Chondrocyte (in vitro differentiated cells): Measurements from ENCODE around the gene OR1I1. TPM values are rescaled to one million over a fixed set of nuclear protein-coding genes. Genes with fewer than 3 reads are reported as not detected.

Experiments used
- DNase-seq: peaks from one replicate; pipeline ENCODE4 v3.0.0; 2021; ENCODE audit warnings: mixed read lengths, low spot score
- H3K27ac Mint-ChIP-seq: one replicate; pipeline ENCODE4 v1.8.0; 2021; ENCODE audit warnings: mild to moderate bottlenecking, moderate library complexity, mixed read lengths; ENCODE audit not compliant: unreplicated experiment
- H3K27me3 Mint-ChIP-seq: 2 replicates; pipeline ENCODE4 v1.8.0; 2021; ENCODE audit warnings: low read depth, mixed read lengths
- H3K36me3 Mint-ChIP-seq: 2 replicates; pipeline ENCODE4 v1.8.0; 2021; ENCODE audit warnings: low read depth, mixed read lengths
- H3K4me1 Mint-ChIP-seq: 2 replicates; pipeline ENCODE4 v1.8.0; 2021; ENCODE audit warnings: low read depth, mild to moderate bottlenecking, mixed read lengths
- H3K4me3 Mint-ChIP-seq: one replicate; pipeline ENCODE4 v1.8.0; 2021; ENCODE audit warnings: mild to moderate bottlenecking, moderate library complexity, mixed read lengths; ENCODE audit not compliant: unreplicated experiment
- H3K9me3 Mint-ChIP-seq: 2 replicates; pipeline ENCODE4 v1.8.0; 2021; ENCODE audit warnings: low read depth, mixed read lengths
- total RNA-seq: library from RNA; stranded (reverse); gene quantifications from 3 replicates; pipeline ENCODE4 v1.2.1, GENCODE V29; 2021
- TF ChIP-seq, protein P1 (sequence below): fragments of 200-600 bp; sonication (generic); IDR thresholded peaks from 2 replicates; pipeline ENCODE4 v1.5.0; 2021; ENCODE audit warnings: antibody characterized with exemption, mild to moderate bottlenecking, moderate library complexity

OR1I1 gene
- total RNA-seq, 1 donor from 2014 or later = not detected

DNA sequence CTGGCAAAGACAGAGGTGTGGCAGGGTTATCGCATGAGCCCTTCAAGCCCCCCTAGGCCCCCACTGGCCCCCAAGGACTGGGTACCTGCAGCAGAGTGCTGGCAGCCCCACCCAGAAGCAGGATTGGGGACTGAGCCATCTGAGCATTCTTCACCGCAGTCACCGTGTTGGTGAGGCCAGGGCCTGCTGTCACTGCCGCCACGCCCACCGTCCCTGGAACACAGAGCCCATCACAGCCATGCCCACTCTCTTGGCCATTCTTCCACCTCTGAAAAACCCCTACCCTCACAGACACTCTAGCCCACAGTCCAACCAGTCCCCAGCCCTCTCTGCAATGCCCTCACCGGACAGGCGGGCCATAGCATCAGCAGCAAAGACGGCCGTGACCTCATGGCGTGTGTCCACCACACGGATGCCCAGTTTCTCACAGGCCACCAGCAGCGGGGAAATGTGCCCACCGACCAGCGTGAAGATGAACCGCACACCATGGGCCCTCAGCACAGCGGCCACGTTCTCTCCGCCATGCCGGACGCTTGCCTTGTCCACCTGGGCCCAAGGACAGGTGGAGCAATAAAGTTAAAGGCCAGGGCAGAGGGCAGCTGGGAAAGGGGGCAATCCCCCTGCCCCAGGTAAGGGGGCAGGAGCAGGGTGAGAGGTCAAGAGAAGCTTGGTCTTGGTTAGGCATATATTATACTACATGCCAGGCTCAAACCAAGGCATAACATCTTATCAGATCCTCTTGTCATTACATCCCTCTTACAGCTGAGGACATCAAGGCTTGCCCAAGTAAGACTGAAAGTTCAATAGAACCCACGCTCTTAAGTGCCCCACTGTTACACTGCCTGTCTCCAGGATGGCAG lies 41.2 kb downstream of the OR1I1 start:
- Mint-ChIP-seq H3K4me3 (no peak overlapping the region), H3K36me3 (peaks cover 20% of the 10 kb centered on the region), H3K4me1 (peaks cover 23% of the 10 kb centered on the region), H3K27ac (peak overlapping the region; percentile 75), H3K27me3 (no peaks in the 10 kb centered on the region), H3K9me3 (no peaks in the 10 kb centered on the region)
- DNase-seq = no peak
- TF ChIP-seq, protein P1, sequence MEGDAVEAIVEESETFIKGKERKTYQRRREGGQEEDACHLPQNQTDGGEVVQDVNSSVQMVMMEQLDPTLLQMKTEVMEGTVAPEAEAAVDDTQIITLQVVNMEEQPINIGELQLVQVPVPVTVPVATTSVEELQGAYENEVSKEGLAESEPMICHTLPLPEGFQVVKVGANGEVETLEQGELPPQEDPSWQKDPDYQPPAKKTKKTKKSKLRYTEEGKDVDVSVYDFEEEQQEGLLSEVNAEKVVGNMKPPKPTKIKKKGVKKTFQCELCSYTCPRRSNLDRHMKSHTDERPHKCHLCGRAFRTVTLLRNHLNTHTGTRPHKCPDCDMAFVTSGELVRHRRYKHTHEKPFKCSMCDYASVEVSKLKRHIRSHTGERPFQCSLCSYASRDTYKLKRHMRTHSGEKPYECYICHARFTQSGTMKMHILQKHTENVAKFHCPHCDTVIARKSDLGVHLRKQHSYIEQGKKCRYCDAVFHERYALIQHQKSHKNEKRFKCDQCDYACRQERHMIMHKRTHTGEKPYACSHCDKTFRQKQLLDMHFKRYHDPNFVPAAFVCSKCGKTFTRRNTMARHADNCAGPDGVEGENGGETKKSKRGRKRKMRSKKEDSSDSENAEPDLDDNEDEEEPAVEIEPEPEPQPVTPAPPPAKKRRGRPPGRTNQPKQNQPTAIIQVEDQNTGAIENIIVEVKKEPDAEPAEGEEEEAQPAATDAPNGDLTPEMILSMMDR = no peak

DNA sequence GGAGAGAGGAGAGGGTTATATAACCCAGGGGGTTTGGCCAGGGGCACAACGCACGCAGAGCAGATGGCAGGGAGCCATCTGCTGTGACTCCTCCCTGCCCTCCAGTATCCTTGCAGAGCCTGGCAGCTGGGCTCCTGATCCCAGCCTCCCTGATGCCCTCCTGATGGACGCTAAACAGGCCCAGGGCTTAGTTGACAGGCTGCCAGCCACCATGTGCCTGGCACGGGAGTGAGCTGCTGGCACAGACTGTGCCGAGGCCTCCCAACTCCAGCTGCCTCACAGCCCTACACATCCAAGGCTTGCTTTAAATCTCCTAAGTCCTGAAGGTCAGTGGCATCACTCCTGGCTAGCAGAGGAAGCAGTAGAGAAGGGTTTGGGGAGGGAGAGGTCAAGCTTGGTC lies 41.9 kb downstream of the OR1I1 start:
- H3K4me1 Mint-ChIP-seq = peaks cover 23% of the 10 kb centered on the region
- no peak for DNase-seq
- no peaks in the 10 kb centered on the region for H3K9me3 Mint-ChIP-seq
- peaks cover 13% of the 10 kb centered on the region for H3K36me3 Mint-ChIP-seq
- no peaks in the 10 kb centered on the region for H3K27me3 Mint-ChIP-seq
- TF ChIP-seq, protein P1 = no peak
- peak overlapping the region; percentile 75 for H3K27ac Mint-ChIP-seq
- H3K4me3 Mint-ChIP-seq = peak overlapping the region; percentile 92

- no peaks in the 10 kb centered on the region for H3K9me3 Mint-ChIP-seq
- peaks cover 10% of the 10 kb centered on the region for H3K36me3 Mint-ChIP-seq
- no peaks in the 10 kb centered on the region for H3K27me3 Mint-ChIP-seq
- peak overlapping the region; percentile 92 for H3K4me3 Mint-ChIP-seq
- TF ChIP-seq, protein P1 = no peak
- no peak for DNase-seq
- peak overlapping the region; percentile 91 for H3K27ac Mint-ChIP-seq
- H3K4me1 Mint-ChIP-seq = peaks cover 23% of the 10 kb centered on the region
These were observed 42.7 kb downstream of the OR1I1 start for GRCh38 chr19:15124572-15125231.

GRCh38 chr19:15125232-15126067 lies 43.4 kb downstream of the OR1I1 start:
- Mint-ChIP-seq H3K9me3 (no peaks in the 10 kb centered on the region), H3K4me3 (peak overlapping the region; percentile 92), H3K27ac (peak overlapping the region; percentile 91), H3K4me1 (peaks cover 23% of the 10 kb centered on the region), H3K27me3 (no peaks in the 10 kb centered on the region), H3K36me3 (peaks cover 10% of the 10 kb centered on the region)
- no peak for DNase-seq
- TF ChIP-seq, protein P1 = peak; percentile 51
